Measurements from ENCODE around the gene DPH6. TPM values are rescaled to one million over a fixed set of nuclear protein-coding genes. Genes with fewer than 3 reads are reported as not detected.

DPH6 gene
- total and polyA plus RNA-seq, 12 donors = 6.1 to 25.8 (median 22.9) TPM

DNA sequence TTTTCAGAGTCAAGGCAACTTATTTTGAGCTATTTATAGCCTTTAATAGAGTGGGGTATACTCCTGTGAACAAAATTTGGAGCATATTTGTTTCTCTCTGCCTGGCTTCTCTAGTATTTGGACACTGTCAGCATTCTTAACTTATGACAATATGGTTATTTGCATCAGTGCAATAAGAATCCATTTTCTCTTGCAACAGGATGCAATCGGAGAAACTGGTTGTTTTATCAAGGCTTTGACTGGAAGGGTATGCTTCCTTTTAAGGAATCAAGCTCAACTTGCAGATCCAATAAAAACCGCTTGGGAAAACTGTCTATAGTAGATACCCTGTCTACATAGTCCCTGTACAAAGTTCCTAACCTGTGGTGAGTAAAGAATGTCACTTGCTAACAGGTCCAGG, 106.7 kb downstream of the DPH6 start:
- peaks cover 0 to 17% (median 0%) of the 10 kb centered on the region in 9 donors for H3K36me3 ChIP-seq
- no peak for ATAC-seq
- no peaks in the 10 kb centered on the region for H3K27me3 ChIP-seq
- H3K4me3 ChIP-seq = no peak overlapping the region
- DNase-seq = no peak
- intact Hi-C loops (cut with DNase I) = no loop called here
- TF ChIP-seq, protein P1, sequence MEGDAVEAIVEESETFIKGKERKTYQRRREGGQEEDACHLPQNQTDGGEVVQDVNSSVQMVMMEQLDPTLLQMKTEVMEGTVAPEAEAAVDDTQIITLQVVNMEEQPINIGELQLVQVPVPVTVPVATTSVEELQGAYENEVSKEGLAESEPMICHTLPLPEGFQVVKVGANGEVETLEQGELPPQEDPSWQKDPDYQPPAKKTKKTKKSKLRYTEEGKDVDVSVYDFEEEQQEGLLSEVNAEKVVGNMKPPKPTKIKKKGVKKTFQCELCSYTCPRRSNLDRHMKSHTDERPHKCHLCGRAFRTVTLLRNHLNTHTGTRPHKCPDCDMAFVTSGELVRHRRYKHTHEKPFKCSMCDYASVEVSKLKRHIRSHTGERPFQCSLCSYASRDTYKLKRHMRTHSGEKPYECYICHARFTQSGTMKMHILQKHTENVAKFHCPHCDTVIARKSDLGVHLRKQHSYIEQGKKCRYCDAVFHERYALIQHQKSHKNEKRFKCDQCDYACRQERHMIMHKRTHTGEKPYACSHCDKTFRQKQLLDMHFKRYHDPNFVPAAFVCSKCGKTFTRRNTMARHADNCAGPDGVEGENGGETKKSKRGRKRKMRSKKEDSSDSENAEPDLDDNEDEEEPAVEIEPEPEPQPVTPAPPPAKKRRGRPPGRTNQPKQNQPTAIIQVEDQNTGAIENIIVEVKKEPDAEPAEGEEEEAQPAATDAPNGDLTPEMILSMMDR (IDR thresholded peaks at IDR 0.05) = no peak
- H3K27ac ChIP-seq = no peak overlapping the region
- peaks cover 0 to 4% (median 0%) of the 10 kb centered on the region in 9 donors for H3K4me1 ChIP-seq
- WGBS, 2 donors = 64 to 71% methylated on average over 2 of the region's 2 CpGs
- peaks cover 0 to 23% (median 0%) of the 10 kb centered on the region in 11 donors for H3K9me3 ChIP-seq

DNA sequence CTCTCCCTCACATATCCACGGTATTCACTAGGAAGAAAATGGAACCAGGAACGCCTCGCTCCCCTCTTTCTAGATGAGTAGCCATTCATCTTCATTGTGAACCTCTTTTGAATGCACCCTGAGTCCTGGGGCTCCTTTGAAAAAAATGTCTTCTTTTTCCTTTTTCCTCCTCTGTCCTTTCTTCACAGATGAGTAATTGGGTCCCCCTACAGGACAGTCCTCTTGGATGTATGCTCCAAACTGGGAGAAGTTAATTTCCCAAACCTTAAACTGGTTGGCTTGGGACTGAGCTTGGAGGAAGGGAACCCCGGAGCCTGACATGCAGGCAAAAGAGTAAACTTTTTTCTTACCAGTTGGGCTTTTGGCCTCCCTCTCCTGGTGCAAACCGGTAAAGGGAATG, 108.8 kb downstream of the DPH6 start:
- 96 to 99% methylated on average over 5 of the region's 5 CpGs for WGBS, 2 donors
- Histone ChIP-seq H3K9me3 (peaks cover 0 to 23% (median 0%) of the 10 kb centered on the region in 11 donors), H3K36me3 (peaks cover 0 to 17% (median 0%) of the 10 kb centered on the region in 9 donors), H3K4me3 (no peak overlapping the region), H3K27ac (no peak overlapping the region), H3K27me3 (no peaks in the 10 kb centered on the region), H3K4me1 (peaks cover 0 to 4% (median 0%) of the 10 kb centered on the region in 9 donors)
- TF ChIP-seq, protein P1 (IDR thresholded peaks at IDR 0.05) = no peak
- intact Hi-C loops (cut with DNase I) = loop anchor here in 1 of 10 donors (2.0 kb wide), 1 partner anchor 148 kb away; no protein-coding TSS in a partner anchor
- ATAC-seq (no peak), DNase-seq (no peak)

DNA sequence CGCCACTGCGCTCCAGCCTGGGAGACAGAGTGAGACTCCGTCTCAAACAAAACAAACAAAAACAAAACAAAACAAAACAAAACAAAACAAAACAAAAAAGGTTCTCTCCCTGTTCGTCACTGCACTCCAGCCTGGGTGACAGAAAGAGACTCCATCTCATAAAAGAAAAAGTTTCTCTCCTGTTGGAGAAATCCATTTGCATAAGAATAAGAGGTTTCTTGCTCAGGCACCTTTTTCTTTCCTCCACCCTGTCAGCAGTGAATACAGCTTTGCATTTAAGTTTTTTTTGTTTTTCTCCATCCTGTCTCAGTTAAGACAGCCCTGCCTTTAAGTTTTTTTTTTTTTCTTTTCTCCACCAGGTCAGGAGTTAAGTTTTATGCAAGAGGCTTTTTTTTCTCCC, 109.5 kb downstream of the DPH6 start:
- TF ChIP-seq, protein P1 (IDR thresholded peaks at IDR 0.05) = no peak
- H3K4me3 ChIP-seq = no peak overlapping the region
- no peak for ATAC-seq
- no peaks in the 10 kb centered on the region for H3K27me3 ChIP-seq
- peaks cover 0 to 17% (median 0%) of the 10 kb centered on the region in 11 donors for H3K9me3 ChIP-seq
- no peak for DNase-seq
- intact Hi-C loops (cut with DNase I) = loop anchor here in 1 of 10 donors (2.0 kb wide), 1 partner anchor 148 kb away; no protein-coding TSS in a partner anchor
- peaks cover 0 to 4% (median 0%) of the 10 kb centered on the region in 9 donors for H3K4me1 ChIP-seq
- peaks cover 0 to 17% (median 0%) of the 10 kb centered on the region in 9 donors for H3K36me3 ChIP-seq
- no peak overlapping the region for H3K27ac ChIP-seq
- 98 to 100% methylated on average over 4 of the region's 4 CpGs for WGBS, 2 donors

DNA sequence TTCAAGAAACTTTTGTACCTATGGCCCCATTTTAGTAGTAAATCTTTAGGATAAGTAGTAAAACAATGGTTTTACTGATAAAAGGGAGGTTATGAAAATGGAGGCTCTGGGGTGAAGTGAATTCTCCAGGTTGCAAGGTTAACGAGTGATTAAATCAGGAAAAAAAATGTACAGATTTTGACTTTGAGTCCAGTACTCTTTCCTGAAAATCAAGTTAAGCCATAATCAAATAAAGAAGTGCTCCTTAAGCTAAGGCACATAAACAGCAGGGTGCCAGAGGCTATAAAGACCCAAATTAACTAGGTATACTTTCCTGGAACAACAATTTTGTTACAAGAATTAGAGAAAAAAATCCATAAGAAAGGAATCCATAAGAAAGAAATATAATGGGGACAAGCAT, 114.7 kb downstream of the DPH6 start:
- H3K4me3 ChIP-seq = no peak overlapping the region
- peaks cover 0 to 12% (median 0%) of the 10 kb centered on the region in 11 donors for H3K9me3 ChIP-seq
- H3K27me3 ChIP-seq = no peaks in the 10 kb centered on the region
- peaks cover 0 to 3% (median 0%) of the 10 kb centered on the region in 9 donors for H3K4me1 ChIP-seq
- TF ChIP-seq, protein P1 (IDR thresholded peaks at IDR 0.05) = no peak
- no peak overlapping the region for H3K27ac ChIP-seq
- ATAC-seq = no peak
- no peak for DNase-seq
- WGBS, 2 donors = 97 to 100% methylated on average over 1 of the region's 1 CpG
- H3K36me3 ChIP-seq = peaks cover 0 to 8% (median 0%) of the 10 kb centered on the region in 9 donors
- intact Hi-C loops (cut with DNase I) = no loop called here
